IPS-20b (cell line): ENCODE results near the gene NRDE2.

Source experiments
- H3K27ac ChIP-seq: one replicate; pipeline ENCODE4 v1.5.1; 2013; ENCODE audit warnings: low read length
- H3K27me3 ChIP-seq: 2 replicates; pipeline ENCODE4 v1.6.1; 2013; ENCODE audit warnings: mild to moderate bottlenecking, low read length, inconsistent platforms; ENCODE audit not compliant: insufficient read depth
- H3K36me3 ChIP-seq: 2 replicates; pipeline ENCODE4 v1.6.1; 2013; ENCODE audit warnings: low read depth, mild to moderate bottlenecking, inconsistent platforms, low read length, moderate library complexity; ENCODE audit not compliant: insufficient read depth
- H3K4me1 ChIP-seq: 2 replicates; pipeline ENCODE4 v1.6.1; 2013; ENCODE audit warnings: mild to moderate bottlenecking, control low read depth, inconsistent platforms, low read length, moderate library complexity; ENCODE audit not compliant: insufficient read depth
- H3K4me3 ChIP-seq: 2 replicates; pipeline ENCODE4 v1.5.1; 2013; ENCODE audit warnings: mild to moderate bottlenecking, low read length, inconsistent platforms
- H3K9ac ChIP-seq: 2 replicates; pipeline ENCODE4 v1.6.1; 2013; ENCODE audit warnings: low read depth, mild to moderate bottlenecking, inconsistent platforms, low read length, moderate library complexity
- H3K9me3 ChIP-seq: 2 replicates; pipeline ENCODE4 v1.6.1; 2013; ENCODE audit warnings: mild to moderate bottlenecking, low read depth, low read length, inconsistent platforms; ENCODE audit not compliant: insufficient read depth

NRDE2 gene

DNA sequence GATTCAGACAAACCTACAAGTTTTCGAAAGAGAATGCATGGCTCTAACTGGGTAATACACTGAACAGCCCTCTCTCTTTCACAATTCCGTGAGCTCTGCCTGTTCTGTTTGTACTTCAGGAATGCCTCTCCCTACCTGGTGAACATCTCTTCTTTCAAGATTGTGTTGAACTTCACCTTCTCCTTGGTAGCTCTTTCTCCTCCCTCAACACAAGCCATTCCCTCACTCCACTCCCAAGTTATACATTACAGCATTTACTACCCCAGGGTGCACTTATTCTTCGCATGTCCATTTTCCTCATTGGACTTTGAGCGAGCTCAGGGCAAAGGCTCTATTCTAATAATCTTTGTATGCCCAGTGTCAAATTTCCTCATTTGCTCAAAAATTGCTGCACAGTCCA, 28.3 kb downstream of the NRDE2 start:
- Histone ChIP-seq H3K36me3 (peaks cover 26% of the 10 kb centered on the region), H3K4me3 (peak overlapping the region; percentile 45; the same call in 1 of the 2 replicates), H3K27me3 (no peaks in the 10 kb centered on the region), H3K9me3 (no peaks in the 10 kb centered on the region), H3K27ac (no peak overlapping the region), H3K4me1 (peaks cover 30% of the 10 kb centered on the region), H3K9ac (no peak overlapping the region)

DNA sequence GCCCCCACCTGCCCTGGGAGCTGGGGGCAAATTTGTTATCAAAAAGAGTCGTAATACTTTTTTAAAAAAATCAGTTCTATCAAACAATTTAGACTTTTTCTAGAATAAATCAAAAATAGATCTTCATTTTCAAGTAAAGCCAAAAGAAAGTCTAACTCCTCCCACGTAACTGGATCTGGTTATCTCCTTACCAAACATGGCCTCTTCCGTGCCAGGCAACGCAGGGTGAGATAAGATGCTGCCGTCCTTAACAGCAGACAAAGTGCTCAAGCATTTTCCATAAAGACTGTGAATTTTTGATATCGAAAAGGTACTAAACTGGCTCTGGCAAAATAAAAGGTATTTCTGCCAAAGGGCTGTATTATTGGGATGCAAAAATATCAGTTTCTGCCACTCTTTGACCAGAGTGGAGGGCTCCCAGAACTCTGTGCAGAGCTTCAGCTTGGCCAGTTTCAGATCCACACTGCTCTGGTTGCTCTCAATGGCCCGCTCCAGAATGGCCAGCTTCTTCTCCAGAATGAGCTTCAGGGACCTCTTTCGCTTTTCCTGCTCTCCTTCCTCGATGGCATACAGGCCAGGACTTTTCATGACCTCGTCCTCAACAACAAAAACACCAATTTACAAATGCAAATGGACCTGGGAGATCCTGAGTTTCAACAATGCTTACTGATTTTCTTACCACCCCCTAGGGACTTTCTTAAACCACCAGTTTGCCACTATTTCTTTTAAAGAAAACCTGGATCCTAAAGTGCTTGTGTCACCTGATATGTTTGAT, 29.0 kb downstream of the NRDE2 start:
- Histone ChIP-seq H3K9ac (peak overlapping the region; percentile 7; the same call in 1 of the 2 replicates), H3K36me3 (peaks cover 32% of the 10 kb centered on the region), H3K9me3 (no peaks in the 10 kb centered on the region), H3K4me1 (peaks cover 30% of the 10 kb centered on the region), H3K27ac (peak overlapping the region; percentile 61), H3K27me3 (no peaks in the 10 kb centered on the region), H3K4me3 (peak overlapping the region; percentile 45)

DNA sequence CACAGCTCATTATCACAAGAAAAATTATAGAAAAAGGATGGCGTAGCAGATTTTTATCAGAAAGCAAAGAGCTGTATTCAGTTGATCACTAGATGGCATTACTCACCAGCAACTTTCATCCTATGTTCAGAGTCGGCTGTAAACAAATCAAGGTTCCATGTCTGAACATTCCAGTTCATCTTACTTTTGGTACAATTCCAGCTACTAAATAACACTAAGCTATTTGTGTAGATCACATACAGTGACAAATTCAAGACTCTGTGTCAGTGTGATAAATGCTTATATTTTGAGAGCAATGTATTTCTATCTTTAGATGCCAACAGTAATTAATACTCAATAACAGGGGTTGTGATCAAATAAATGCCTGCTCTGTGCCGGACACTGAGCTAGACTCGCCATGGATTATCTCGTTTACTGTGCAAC, 30.1 kb downstream of the NRDE2 start:
- no peak overlapping the region for H3K4me3 ChIP-seq
- H3K4me1 ChIP-seq, result peaks cover 30% of the 10 kb centered on the region
- H3K9me3 ChIP-seq, result no peaks in the 10 kb centered on the region
- no peaks in the 10 kb centered on the region for H3K27me3 ChIP-seq
- peak overlapping the region; percentile 7; the same call in 1 of the 2 replicates for H3K9ac ChIP-seq
- H3K27ac ChIP-seq, result no peak overlapping the region
- H3K36me3 ChIP-seq, result peaks cover 38% of the 10 kb centered on the region

DNA sequence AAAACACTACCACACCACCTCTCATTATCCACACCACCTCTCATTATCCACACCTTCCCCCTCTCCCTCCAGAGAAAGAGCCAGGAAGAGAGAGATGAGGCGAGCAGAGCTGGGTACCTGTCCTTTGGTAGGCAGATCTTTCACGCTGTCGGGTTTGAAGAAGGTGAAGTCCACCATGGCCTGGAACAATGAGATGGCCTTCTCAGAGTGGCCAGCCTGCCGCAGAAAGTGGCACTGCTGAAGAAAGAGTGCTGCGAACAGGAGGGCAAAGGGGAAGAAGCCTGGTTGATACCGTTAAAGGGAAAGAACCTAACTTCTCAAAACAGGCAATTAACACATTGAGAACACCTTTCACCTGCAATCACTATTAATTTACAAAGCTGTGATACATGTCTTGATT, 30.6 kb downstream of the NRDE2 start:
- Histone ChIP-seq H3K4me1 (peaks cover 30% of the 10 kb centered on the region), H3K27me3 (no peaks in the 10 kb centered on the region), H3K27ac (no peak overlapping the region), H3K9me3 (no peaks in the 10 kb centered on the region), H3K9ac (no peak overlapping the region), H3K4me3 (no peak overlapping the region), H3K36me3 (peaks cover 44% of the 10 kb centered on the region)

DNA sequence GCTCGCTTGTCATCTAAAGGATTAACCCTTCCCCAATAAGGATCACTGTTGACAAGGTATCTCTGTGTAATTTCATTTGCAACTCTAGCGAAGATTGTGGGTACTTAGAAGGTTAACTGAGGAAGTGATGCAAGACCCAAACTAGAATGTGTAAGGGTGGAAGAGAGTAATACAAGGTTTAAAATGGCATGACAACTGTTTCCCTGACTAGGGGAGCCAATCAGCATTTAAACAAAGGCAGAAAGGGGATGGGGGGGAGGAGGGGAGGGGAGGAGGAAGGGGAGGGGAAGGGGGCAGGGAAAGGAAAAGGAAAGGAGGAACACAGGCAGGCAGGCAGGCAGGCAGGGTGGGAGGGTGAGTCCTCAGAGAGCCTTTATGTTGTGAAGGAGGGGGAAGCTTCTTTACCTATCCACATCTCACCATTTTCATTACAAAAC, 31.1 kb downstream of the NRDE2 start:
- H3K36me3 ChIP-seq, result peaks cover 49% of the 10 kb centered on the region
- peaks cover 30% of the 10 kb centered on the region for H3K4me1 ChIP-seq
- no peaks in the 10 kb centered on the region for H3K27me3 ChIP-seq
- H3K9ac ChIP-seq, result no peak overlapping the region
- no peaks in the 10 kb centered on the region for H3K9me3 ChIP-seq
- no peak overlapping the region for H3K27ac ChIP-seq
- H3K4me3 ChIP-seq, result no peak overlapping the region

DNA sequence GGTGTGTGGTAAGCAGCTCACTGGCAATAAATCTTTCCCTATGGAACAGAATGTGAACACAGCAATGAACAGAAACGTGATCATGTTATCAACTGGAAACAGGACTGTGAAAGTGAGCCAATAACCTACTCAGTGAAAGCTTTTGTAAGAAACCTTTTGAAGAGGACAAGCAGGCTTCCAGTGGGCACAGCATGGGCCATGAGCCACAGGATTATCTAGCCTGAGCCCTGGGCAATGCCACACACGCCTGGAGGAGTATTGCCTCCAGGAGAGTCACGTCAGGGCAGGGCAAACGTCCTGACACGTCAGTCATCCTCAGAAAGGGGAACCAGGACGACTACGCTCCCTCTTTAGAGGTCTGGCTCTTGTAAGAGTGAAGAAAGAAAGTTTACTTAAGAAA, 32.3 kb downstream of the NRDE2 start:
- H3K4me1 ChIP-seq, result peaks cover 22% of the 10 kb centered on the region
- no peak overlapping the region for H3K27ac ChIP-seq
- no peak overlapping the region for H3K4me3 ChIP-seq
- H3K36me3 ChIP-seq, result peaks cover 53% of the 10 kb centered on the region
- no peak overlapping the region for H3K9ac ChIP-seq
- no peaks in the 10 kb centered on the region for H3K27me3 ChIP-seq
- no peaks in the 10 kb centered on the region for H3K9me3 ChIP-seq

DNA sequence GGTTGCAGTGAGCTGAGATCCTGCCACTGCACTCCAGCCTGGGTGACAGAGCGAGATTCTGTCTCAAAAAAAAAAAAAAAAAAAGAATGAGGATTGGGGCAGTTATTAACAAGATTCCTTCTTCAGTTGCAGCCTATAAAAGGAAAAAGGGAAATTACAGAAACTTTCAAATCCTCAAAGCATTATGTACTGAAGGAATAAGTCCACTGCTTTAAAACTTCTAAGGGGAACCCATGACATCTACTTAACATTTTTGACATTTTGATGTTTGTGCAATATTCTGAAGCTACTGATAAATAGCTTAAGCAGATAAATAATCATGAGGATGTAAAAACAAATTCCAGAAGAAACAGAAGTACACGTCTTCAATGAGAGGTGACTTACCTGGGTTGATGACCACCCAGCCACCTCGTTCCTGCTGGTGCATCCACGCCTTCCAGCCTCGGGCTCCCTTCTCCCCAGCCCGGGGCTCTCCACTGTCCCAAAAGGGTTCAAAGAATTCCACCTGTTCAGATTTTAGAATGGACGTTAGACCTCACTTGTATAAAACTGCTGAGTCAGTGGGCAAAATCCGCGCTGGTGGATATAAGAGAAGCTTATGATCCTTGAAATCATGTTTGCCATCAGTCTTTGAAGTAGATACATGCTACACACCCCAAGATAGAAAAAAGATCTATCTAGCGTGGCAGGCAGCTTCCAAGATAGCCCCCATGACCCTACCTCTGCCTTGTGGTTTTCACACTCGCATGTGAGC, 33.7 kb downstream of the NRDE2 start:
- Histone ChIP-seq H3K27ac (no peak overlapping the region), H3K36me3 (peaks cover 54% of the 10 kb centered on the region), H3K4me3 (no peak overlapping the region), H3K4me1 (peaks cover 12% of the 10 kb centered on the region), H3K9me3 (no peaks in the 10 kb centered on the region), H3K27me3 (no peaks in the 10 kb centered on the region), H3K9ac (no peak overlapping the region)

GRCh38 chr14:90296641-90297040, 35.1 kb downstream of the NRDE2 start:
- H3K4me3 ChIP-seq, result no peak overlapping the region
- H3K4me1 ChIP-seq, result 0 out of 2 replicates have a peak, but pooled peaks cover 1% of the 10 kb centered on the region
- no peaks in the 10 kb centered on the region for H3K9me3 ChIP-seq
- no peaks in the 10 kb centered on the region for H3K27me3 ChIP-seq
- peaks cover 56% of the 10 kb centered on the region for H3K36me3 ChIP-seq
- H3K9ac ChIP-seq, result no peak overlapping the region
- H3K27ac ChIP-seq, result no peak overlapping the region

DNA sequence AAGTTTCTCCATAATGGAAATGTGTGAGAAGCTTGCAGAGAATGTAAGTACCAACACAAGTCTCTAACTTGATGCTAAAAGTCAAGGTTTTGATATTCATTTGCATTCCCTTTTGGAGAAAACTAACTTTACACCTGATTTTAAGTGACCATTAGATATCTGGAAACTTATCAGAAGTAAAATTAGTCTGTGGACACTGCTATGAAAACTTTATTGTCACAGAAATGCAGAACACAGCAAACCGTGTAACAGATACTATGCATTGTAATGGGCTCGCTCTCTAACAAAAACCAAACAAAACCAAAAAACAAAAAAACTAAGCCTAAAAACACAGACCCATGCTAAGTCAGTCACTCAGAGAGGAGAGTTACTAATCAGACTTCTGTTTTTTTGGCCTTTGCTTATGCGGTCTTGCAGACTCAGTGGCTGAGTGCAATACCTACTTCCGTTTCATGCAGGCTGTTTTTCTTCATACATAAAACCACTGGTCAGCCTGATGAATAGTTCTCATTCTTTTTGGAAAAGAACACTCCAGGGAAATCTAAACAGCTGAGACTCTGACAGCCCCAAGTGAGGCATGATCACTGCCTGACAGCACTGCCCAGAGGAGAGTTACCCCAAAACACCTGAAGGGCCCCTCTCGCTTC, 35.7 kb downstream of the NRDE2 start:
- Histone ChIP-seq H3K9me3 (no peaks in the 10 kb centered on the region), H3K9ac (no peak overlapping the region), H3K4me1 (peaks cover 6% of the 10 kb centered on the region; the same call in 1 of the 2 replicates), H3K36me3 (peaks cover 59% of the 10 kb centered on the region), H3K4me3 (no peak overlapping the region), H3K27me3 (no peaks in the 10 kb centered on the region), H3K27ac (no peak overlapping the region)

- Histone ChIP-seq H3K27ac (no peak overlapping the region), H3K9me3 (no peaks in the 10 kb centered on the region), H3K4me3 (no peak overlapping the region), H3K36me3 (peaks cover 60% of the 10 kb centered on the region), H3K27me3 (no peaks in the 10 kb centered on the region), H3K9ac (no peak overlapping the region), H3K4me1 (peaks cover 9% of the 10 kb centered on the region; the same call in 1 of the 2 replicates)
These were observed 36.9 kb downstream of the NRDE2 start for GRCh38 chr14:90294872-90295271.

DNA sequence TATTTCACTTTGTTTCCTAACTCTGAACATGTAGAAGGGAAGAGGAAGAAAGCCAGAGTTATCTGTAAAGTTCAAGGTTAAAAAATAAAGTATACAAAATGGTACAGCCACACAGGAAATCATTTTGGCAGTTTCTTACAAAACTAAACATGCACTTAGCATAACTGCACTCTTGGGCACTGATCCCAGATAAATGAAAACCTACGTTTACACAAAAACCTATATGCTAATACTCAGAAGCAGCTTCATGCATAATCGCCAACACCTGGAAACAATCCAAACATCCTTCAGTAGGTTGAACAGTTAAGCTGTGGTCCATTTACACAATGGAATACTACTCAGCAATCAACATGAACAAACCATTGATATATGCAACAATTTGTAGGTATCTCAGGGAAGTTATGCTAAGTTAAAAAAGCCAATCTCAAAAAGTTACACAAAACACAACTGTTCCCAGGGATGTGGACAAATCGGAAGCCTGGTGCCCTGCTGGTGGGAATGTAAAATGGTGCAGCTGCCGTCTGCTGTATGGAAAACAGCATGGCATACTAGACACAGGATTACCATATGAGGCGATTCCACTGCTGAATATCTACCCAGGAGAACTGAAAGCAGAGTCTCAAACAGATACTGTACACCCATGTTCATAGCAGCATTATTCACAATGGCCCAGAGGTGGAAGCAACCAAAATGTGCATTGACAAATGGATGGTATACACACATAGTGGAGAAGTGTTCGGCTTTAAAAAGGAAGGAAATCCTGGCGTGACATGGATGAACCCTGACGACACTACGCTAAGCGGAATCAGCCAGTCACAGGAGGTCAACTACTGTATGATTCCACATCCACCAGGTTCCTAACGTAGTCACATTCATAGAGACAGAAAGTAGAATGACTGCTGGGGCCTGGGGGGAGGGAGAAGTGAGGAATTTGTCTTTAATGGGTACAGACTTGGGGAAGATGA, 37.7 kb downstream of the NRDE2 start:
- no peak overlapping the region for H3K4me3 ChIP-seq
- H3K4me1 ChIP-seq, result peaks cover 9% of the 10 kb centered on the region; the same call in 1 of the 2 replicates
- peaks cover 67% of the 10 kb centered on the region for H3K36me3 ChIP-seq
- no peaks in the 10 kb centered on the region for H3K27me3 ChIP-seq
- H3K9ac ChIP-seq, result no peak overlapping the region
- no peaks in the 10 kb centered on the region for H3K9me3 ChIP-seq
- no peak overlapping the region for H3K27ac ChIP-seq
